GM12801 (cell line): ENCODE data around the gene SLC44A2.

Experiments
- CTCF ChIP-seq: IDR thresholded peaks from one replicate; pipeline ENCODE4 v1.5.1; 2011; ENCODE audit warnings: control low read depth; ENCODE audit not compliant: insufficient read length; ENCODE audit errors: extremely low read depth

SLC44A2 gene

GRCh38 chr19:10620786-10621185 is 4.6 kb upstream of the SLC44A2 start:
- no peak for TF ChIP-seq CTCF

DNA sequence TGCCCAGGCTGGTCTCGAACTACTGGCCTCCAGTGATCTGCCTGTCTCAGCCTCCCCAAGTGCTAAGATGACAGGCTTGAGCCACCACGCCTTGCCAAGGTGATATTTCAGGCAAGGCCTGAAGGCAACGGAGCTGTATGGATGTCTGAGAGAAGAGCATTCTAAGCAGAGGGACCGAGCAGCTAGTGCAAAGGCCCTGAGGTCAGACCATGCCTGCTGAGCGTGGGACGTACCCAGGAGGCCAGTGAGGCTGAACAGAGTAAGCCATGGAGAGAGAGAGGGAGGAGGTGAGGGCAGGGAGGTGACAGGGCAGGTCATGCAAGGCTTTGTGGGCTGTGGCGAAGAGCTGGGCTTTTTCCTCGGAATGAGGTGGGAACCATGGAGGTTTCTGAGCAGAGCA is 3.4 kb upstream of the SLC44A2 start:
- TF ChIP-seq CTCF, result no peak

GRCh38 chr19:10624585-10624984 is 768 bp upstream of the SLC44A2 start:
- TF ChIP-seq CTCF, result no peak

GRCh38 chr19:10625762-10626138 is 397 bp downstream of the SLC44A2 start:
- TF ChIP-seq CTCF, result no peak

DNA sequence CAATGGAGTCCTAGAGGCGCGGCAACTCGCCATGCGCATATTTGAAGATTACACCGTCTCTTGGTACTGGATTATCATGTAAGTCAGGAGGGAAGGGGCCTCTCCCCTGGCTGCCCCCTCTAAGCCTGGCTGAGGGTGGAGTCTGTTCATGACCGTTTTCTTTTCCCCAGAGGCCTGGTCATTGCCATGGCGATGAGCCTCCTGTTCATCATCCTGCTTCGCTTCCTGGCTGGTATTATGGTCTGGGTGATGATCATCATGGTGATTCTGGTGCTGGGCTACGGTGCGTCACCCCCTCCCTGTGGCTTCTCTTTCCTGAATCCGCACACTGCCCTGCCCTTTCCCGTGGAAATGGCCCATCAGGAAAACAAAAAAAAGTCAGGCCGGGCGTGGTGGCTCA is 6.5 kb downstream of the SLC44A2 start:
- TF ChIP-seq CTCF, result no peak

DNA sequence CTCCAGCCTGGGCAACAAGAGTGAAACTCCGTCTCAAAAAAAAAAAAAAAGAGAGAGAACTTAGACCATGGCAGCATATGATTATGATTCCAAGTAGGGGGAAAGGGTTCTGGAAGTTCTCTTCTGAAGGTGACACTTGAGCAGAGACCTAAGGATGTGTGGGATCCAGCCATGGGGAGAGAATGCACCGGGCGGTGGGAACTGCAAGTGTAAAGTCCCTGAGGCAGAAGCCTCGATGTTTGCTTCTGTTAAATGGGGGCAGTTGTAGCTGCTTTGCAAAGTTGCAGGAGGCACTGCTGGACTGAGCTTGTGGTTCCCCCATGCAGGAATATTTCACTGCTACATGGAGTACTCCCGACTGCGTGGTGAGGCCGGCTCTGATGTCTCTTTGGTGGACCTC is 9.1 kb downstream of the SLC44A2 start:
- no peak for TF ChIP-seq CTCF

- no peak for TF ChIP-seq CTCF
Observed at GRCh38 chr19:10634963-10635362, 9.6 kb downstream of the SLC44A2 start.

GRCh38 chr19:10636304-10636972 is 11.1 kb downstream of the SLC44A2 start:
- no peak for TF ChIP-seq CTCF
